Right lobe of liver (tissue), 4 donors: ENCODE data around the gene HSPH1.

ENCODE experiments used
- POLR2A ChIP-seq: fragments of 450-650 bp; IDR thresholded peaks from one replicate; pipeline ENCODE4 v1.6.1; 2017; ENCODE audit warnings: antibody characterized with exemption, mild to moderate bottlenecking
- TF ChIP-seq, protein P1 (sequence below), 4 donors: fragments of 200-600 bp in 3 of 4; fragments of 450-650 bp in 1 of 4; IDR thresholded peaks; one replicate each; pipeline versions ENCODE4 v1.5.1 to v1.8.0; 2016 to 2022; ENCODE audit warnings: antibody characterized with exemption in 4 of 4, mild to moderate bottlenecking in 2 of 4
- donor health status: DM: no; HTN: no; CAD: no.
- donor health status: DM: no; HTN: no; CAD: no.
- donor health status: DM: no; HTN: yes; CAD: no.

DNA sequence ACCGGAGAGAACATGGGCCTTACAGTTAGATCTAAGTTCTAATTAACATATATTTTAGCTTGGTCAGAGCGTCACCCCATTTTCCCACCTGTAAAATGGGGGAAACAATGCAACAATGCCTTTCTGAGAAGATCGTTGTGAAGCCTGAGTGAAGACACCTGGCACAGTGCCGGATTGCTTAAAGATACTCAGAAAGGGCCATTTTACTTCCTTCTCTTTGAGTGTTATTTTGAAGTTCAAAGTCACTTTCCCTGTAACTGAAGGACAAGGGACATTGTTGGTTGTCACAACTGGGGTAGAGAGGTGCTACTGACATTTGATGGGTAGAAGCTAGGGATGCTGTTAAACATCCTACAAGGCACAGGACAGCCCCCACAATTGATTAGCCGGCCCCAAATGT is 28.1 kb downstream of the HSPH1 start:
- TF ChIP-seq POLR2A = no peak
- TF ChIP-seq, protein P1, sequence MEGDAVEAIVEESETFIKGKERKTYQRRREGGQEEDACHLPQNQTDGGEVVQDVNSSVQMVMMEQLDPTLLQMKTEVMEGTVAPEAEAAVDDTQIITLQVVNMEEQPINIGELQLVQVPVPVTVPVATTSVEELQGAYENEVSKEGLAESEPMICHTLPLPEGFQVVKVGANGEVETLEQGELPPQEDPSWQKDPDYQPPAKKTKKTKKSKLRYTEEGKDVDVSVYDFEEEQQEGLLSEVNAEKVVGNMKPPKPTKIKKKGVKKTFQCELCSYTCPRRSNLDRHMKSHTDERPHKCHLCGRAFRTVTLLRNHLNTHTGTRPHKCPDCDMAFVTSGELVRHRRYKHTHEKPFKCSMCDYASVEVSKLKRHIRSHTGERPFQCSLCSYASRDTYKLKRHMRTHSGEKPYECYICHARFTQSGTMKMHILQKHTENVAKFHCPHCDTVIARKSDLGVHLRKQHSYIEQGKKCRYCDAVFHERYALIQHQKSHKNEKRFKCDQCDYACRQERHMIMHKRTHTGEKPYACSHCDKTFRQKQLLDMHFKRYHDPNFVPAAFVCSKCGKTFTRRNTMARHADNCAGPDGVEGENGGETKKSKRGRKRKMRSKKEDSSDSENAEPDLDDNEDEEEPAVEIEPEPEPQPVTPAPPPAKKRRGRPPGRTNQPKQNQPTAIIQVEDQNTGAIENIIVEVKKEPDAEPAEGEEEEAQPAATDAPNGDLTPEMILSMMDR (IDR thresholded peaks at IDR 0.05) = no peak
